Right renal cortex interstitium (tissue), 3 donors: Measurements from ENCODE around the gene CCL15. TPM values are rescaled to one million over a fixed set of nuclear protein-coding genes. Genes with fewer than 3 reads are reported as not detected.

Experiments used
- DNase-seq, 3 donors: peaks; one replicate each; pipeline ENCODE4 v3.0.0-alpha.2; 2013; ENCODE audit warnings: low read depth in 3 of 3, low spot score in 2 of 3
- polyA plus RNA-seq, 3 donors: library from polyadenylated mRNA; unstranded; fragments of 120-200 nt; gene quantifications; one replicate each; pipeline ENCODE4 v1.2.1, GENCODE V29; 2013; ENCODE audit not compliant: insufficient read length in 3 of 3

CCL15 gene
- polyA plus RNA-seq, 3 donors: 6.4 to 8.1 (median 7.9) TPM

- no peak for DNase-seq
These were observed 52.0 kb downstream of the CCL15 start for GRCh38 chr17:35949401-35949800.

- DNase-seq: no peak
These were observed 53.3 kb downstream of the CCL15 start for GRCh38 chr17:35948092-35948491.

Other genes starting within 250 kb of the CCL15 start
- gene GAS2L2, start 248.3 kb downstream of the CCL15 start, polyA plus RNA-seq: under 1 TPM in 1 of 3 donors, not detected in 2; 0.06 TPM
- gene C17orf50, start 240.7 kb downstream of the CCL15 start, polyA plus RNA-seq: not detected
- 1 to 10 TPM; 1.4 to 1.5 (median 1.4) TPM for gene MMP28, start 205.9 kb downstream of the CCL15 start, polyA plus RNA-seq
- 100 to 1,000 TPM; 223 to 239 (median 239) TPM for gene TAF15, start 192.1 kb downstream of the CCL15 start, polyA plus RNA-seq
- under 1 TPM in 1 of 3 donors, not detected in 2; 0.17 TPM for gene HEATR9, start 132.7 kb downstream of the CCL15 start, polyA plus RNA-seq
- 1 to 10 TPM; 1.4 to 2.3 (median 1.6) TPM for gene CCL5, start 121.2 kb downstream of the CCL15 start, polyA plus RNA-seq
- gene RDM1, start 70.8 kb downstream of the CCL15 start, polyA plus RNA-seq: 1 to 10 TPM; 1.9 to 2.6 (median 2.2) TPM
- gene LYZL6, start 57.8 kb downstream of the CCL15 start, polyA plus RNA-seq: not detected
- gene CCL16, start 20.1 kb downstream of the CCL15 start, polyA plus RNA-seq: under 1 TPM in 2 of 3 donors, not detected in 1; 0.13 to 0.14 TPM
- 10 to 100 TPM; 14.1 to 25.3 (median 16.3) TPM for gene CCL14, start 14.8 kb downstream of the CCL15 start, polyA plus RNA-seq
- under 1 TPM in 1 of 3 donors, not detected in 2; 0.38 TPM for gene CCL23, start 16.4 kb upstream of the CCL15 start, polyA plus RNA-seq
- not detected for gene CCL18, start 62.7 kb upstream of the CCL15 start, polyA plus RNA-seq
- 1 to 10 TPM; 2.4 to 5.0 (median 4.2) TPM for gene CCL3, start 88.6 kb upstream of the CCL15 start, polyA plus RNA-seq
- gene CCL4, start 102.3 kb upstream of the CCL15 start, polyA plus RNA-seq: 1 to 10 TPM; 1.3 to 5.0 (median 2.0) TPM
- 1 to 10 TPM; 3.4 to 5.0 (median 4.0) TPM for gene TBC1D3B, start 175.1 kb upstream of the CCL15 start, polyA plus RNA-seq
- 1 to 10 TPM; 1.6 to 2.1 (median 1.6) TPM for gene CCL3L1, start 195.2 kb upstream of the CCL15 start, polyA plus RNA-seq
- gene CCL4L2, start 209.5 kb upstream of the CCL15 start, polyA plus RNA-seq: 1 to 10 TPM; 2.4 to 4.6 (median 3.2) TPM